Measurements from ENCODE around the gene C6orf89.

GRCh38 chr6:36933102-36933501 is 47.4 kb downstream of the C6orf89 start:
- no peak for TF ChIP-seq TAF1 (IDR thresholded peaks at IDR 0.05; ENCODE audit: borderline replicate concordance, insufficient read depth, low read length)
- no peak for TF ChIP-seq POLR2AphosphoS5 (IDR thresholded peaks at IDR 0.05; ENCODE audit: low read depth, low read length)
- no peak for TF ChIP-seq REST (IDR thresholded peaks at IDR 0.05; ENCODE audit: insufficient read depth in 1 of 2, low read depth in 2 of 2, low read length in 2 of 2)
- TF ChIP-seq SIN3A (IDR thresholded peaks at IDR 0.05; ENCODE audit: borderline replicate concordance, insufficient read depth, low read length) = no peak
- no peak for TF ChIP-seq FOXP2 (optimal IDR thresholded peaks at IDR 0.05; ENCODE audit: borderline replicate concordance, extremely low read depth, extremely low read length, insufficient read depth)
